ENCODE results near the gene HNRNPH3.

The HNRNPH3 gene

DNA sequence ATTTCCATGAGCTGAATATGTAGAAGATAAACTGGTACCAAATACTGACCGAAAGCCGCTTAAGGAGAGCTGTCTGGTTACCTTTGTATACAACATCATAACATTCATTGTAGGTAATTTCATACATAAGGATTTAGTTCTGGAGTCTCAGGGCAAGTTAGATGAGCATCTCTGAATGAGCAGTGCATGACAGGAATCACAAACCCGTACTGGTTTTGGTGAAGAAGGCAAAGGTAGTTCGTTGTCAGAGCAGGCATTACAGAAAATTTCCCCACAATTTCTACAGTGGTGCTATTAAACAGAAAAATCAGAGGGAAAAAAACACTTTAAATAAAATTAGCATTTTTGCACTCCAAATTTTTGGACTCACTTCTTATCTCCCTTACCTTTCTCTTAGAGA, 13.8 kb downstream of the HNRNPH3 start:
- TF ChIP-seq, protein P1, sequence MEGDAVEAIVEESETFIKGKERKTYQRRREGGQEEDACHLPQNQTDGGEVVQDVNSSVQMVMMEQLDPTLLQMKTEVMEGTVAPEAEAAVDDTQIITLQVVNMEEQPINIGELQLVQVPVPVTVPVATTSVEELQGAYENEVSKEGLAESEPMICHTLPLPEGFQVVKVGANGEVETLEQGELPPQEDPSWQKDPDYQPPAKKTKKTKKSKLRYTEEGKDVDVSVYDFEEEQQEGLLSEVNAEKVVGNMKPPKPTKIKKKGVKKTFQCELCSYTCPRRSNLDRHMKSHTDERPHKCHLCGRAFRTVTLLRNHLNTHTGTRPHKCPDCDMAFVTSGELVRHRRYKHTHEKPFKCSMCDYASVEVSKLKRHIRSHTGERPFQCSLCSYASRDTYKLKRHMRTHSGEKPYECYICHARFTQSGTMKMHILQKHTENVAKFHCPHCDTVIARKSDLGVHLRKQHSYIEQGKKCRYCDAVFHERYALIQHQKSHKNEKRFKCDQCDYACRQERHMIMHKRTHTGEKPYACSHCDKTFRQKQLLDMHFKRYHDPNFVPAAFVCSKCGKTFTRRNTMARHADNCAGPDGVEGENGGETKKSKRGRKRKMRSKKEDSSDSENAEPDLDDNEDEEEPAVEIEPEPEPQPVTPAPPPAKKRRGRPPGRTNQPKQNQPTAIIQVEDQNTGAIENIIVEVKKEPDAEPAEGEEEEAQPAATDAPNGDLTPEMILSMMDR (IDR thresholded peaks at IDR 0.05; ENCODE audit: insufficient read depth, missing control alignments) = no peak
- FAIRE-seq = peak; percentile 25
- DNase-seq (ENCODE audit: insufficient read length, low spot score) = no peak

DNA sequence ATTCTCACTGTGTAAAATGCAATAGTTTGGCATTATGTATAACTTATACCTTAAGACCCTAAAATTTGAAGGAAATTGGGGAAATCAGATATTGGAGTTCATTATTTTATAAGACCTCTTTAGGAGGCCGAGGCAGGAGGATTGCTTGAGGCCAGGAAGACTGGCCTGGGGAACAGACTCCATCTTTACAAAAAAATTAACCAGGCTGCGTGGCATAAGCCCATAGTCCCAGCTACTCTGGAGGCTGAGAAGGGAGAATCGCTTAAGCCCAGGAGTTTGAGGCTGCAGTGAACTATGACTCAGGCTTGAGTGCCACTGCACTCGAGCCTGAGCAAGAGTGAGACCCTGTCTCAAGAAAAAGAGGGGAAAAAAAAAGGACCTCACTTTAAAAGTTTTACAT, 14.9 kb downstream of the HNRNPH3 start:
- DNase-seq (ENCODE audit: insufficient read length, low spot score) (no peak), FAIRE-seq (no peak)

DNA sequence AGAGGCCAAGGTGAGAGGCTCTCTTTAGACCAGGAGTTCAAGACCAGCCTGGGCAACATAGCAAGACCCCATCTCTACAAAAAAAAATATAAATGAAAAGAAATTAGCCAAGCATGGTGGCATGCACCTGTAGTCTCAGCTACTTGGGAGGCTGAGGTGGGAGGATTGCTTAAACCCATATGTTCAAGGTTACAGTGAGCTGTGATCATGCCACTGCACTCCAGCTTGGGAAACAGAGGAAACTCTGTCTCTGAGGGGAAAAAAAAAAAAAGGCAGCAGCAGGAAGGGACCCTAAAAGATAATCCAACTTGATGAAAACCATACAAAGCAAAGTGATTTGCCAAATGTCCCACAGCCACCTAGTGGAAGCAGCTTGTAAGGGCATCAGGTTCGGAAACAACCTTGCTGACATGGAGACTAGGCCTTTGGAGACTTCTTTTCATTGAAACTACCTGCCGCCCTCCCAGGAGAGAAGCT, 16.4 kb downstream of the HNRNPH3 start:
- no peak for DNase-seq (ENCODE audit: insufficient read length, low spot score)

More for the DNA sequence above, 14.9 kb downstream of the HNRNPH3 start:
- TF ChIP-seq, protein P1 (IDR thresholded peaks at IDR 0.05; ENCODE audit: insufficient read depth, missing control alignments) = no peak

DNA sequence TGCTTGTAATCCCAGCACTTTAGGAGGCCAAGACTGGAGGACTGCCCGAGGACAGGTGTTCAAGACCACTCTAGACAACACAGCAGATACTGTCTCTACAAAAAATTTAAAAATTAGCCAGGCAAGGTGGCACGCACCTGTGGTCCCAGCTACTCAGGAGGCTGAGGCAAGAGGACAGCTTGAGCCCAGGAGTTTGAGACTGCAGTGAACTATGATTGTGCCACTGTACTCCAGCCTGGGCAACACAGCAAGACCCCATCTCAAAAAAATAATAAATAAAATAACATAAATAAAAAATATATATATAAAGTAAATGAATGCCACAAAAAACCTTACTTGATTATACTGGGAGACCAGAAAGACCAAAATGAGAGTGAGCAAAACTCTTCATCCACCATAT, 21.7 kb downstream of the HNRNPH3 start:
- FAIRE-seq (no peak), DNase-seq (ENCODE audit: insufficient read length, low spot score) (no peak)
- TF ChIP-seq, protein P1 (IDR thresholded peaks at IDR 0.05; ENCODE audit: insufficient read depth, missing control alignments) = no peak

More for the DNA sequence above, 16.4 kb downstream of the HNRNPH3 start:
- TF ChIP-seq, protein P1 (IDR thresholded peaks at IDR 0.05; ENCODE audit: insufficient read depth, missing control alignments) = peak; percentile 54
- no peak for FAIRE-seq

DNA sequence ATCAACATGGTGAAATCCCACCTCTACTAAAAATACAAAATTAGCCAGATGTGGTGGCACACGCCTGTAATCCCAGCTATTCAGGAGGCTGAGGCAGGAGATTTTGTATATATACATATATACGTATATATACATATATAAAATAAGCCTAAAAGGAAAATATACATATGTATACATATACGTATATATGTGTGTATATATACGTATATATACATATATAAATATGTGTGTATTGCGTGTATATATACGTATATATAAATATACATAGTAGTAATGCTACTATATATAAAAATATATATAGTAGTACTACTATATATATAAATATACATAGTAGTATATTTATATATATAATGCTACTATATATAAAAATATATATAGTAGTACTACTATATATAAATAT, 27.3 kb downstream of the HNRNPH3 start:
- FAIRE-seq (no peak), DNase-seq (ENCODE audit: insufficient read length, low spot score) (no peak)
- TF ChIP-seq, protein P1 (IDR thresholded peaks at IDR 0.05; ENCODE audit: insufficient read depth, missing control alignments) = no peak

DNA sequence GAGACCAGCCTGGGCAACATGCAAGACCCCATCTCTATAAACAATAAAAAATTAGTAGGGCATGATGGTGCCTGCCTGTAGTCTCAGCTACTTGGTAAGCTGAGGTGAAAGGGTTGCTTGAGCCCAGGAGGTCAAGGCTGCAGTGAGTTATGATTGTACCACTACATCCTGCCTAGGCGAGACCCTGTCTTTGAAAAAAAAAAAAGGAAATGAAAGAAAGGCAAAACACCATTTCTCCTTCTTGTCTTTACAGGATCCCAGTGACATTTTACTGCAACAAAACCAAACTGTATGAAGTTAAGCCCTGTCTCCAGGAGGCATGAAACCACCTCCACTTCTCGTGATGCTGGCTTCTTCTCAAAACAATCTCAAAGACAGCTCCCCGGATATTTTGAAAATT, 30.7 kb downstream of the HNRNPH3 start:
- TF ChIP-seq, protein P1 (IDR thresholded peaks at IDR 0.05; ENCODE audit: insufficient read depth, missing control alignments) = no peak
- FAIRE-seq = no peak

DNA sequence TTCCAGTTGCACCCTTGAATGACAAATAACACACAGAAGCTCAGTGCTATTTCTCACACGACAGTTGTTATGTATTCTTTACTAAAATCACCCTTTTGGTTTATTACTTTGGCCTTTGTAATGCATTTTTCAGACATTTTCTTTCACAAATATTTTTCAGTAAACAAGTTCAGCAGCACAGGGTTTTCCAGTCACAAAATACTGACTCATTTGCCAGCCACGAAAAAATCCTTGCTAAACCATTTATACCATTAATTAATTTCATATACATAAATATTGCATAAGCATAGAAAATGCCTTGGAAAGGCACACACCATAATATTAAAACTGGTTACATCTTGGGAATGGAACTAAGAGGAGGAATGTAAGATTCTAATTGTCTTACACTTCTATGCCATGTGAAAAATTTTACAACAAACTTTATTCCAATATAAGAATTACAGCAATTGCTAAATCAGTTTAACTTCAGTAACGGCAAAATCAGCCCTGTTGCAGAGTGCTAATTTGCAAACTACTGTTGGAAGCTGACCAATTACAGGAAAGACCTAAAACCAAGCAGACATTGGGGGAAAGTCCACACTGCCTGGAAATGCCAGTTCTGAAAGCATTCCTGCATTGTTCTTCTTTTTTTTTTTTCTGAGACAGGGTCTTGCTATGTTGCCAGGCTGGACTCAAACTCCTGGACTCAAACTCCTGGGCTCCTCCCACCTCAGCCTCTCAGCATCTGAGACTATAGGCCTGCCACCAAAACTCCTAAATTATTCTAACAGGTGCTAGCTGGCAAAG, 32.4 kb downstream of the HNRNPH3 start:
- TF ChIP-seq, protein P1 (IDR thresholded peaks at IDR 0.05; ENCODE audit: insufficient read depth, missing control alignments) = no peak
- DNase-seq (ENCODE audit: insufficient read length, low spot score) (no peak), FAIRE-seq (no peak)

More for the DNA sequence above, 30.7 kb downstream of the HNRNPH3 start:
- DNase-seq (ENCODE audit: insufficient read length, low spot score) = no peak
